Naive thymus-derived CD4-positive, alpha-beta T cell (primary cell): ENCODE measurements around the gene PTPRM. TPM values are rescaled to one million over a fixed set of nuclear protein-coding genes. Genes with fewer than 3 reads are reported as not detected.

Experiments used
- ATAC-seq: fragments of 150-1000 bp; cut with Tn5 transposase; 2 replicates; pipeline ENCODE4 v1.10.0; 2021; ENCODE audit warnings: mild to moderate bottlenecking, moderate library complexity
- CTCF ChIA-PET: fragments of 350-600 bp; sonication (Branson Sonifier 250); formaldehyde crosslinking; loops from one replicate; lab custom pipeline; 2021; ENCODE audit warnings: antibody characterized with exemption; lab: Charles Lee
- POLR2A ChIA-PET: fragments of 350-600 bp; sonication (Branson Sonifier 250); formaldehyde crosslinking; loops from one replicate; lab custom pipeline; 2021; ENCODE audit warnings: antibody characterized with exemption, inconsistent platforms; lab: Charles Lee
- DNase-seq, 9 donors: peaks; one replicate each; pipeline versions ENCODE4 v3.0.0 to v3.0.0-alpha.2; 2020 to 2022; ENCODE audit warnings: mixed read lengths in 1 of 9
- H3K27ac ChIP-seq: one replicate; pipeline ENCODE4 v1.7.0; 2013; ENCODE audit warnings: mild to moderate bottlenecking, low read depth, low read length, moderate library complexity
- H3K27me3 ChIP-seq, 2 donors: one replicate each; pipeline ENCODE4 v1.7.0; 2013; ENCODE audit warnings: low read length in 2 of 2, mild to moderate bottlenecking in 2 of 2, moderate library complexity in 2 of 2; ENCODE audit not compliant: control insufficient read depth in 2 of 2, insufficient read depth in 2 of 2
- H3K36me3 ChIP-seq, 3 experiments: 1 replicate in 2 of 3; 2 replicates in 1 of 3; pipeline ENCODE4 v1.7.0; 2013; ENCODE audit warnings: low read length in 3 of 3, mild to moderate bottlenecking in 3 of 3, moderate library complexity in 1 of 3; ENCODE audit not compliant: insufficient read depth in 3 of 3, control insufficient read depth in 2 of 3
- H3K4me1 ChIP-seq, 2 donors: one replicate each; pipeline ENCODE4 v1.7.0; 2013; ENCODE audit warnings: low read length in 2 of 2, mild to moderate bottlenecking in 2 of 2, moderate library complexity in 1 of 2; ENCODE audit not compliant: control insufficient read depth in 2 of 2, insufficient read depth in 2 of 2
- H3K4me3 ChIP-seq: 2 replicates; pipeline ENCODE4 v1.7.0; 2013; ENCODE audit warnings: mild to moderate bottlenecking, low read length
- H3K9me3 ChIP-seq, 3 experiments: 1 replicate in 2 of 3; 2 replicates in 1 of 3; pipeline ENCODE4 v1.7.0; 2013; ENCODE audit warnings: low read length in 3 of 3; ENCODE audit not compliant: control insufficient read depth in 2 of 3
- H3K27ac Mint-ChIP-seq, 9 donors: one replicate each; pipeline ENCODE4 v1.8.0; 2020 to 2022; ENCODE audit warnings: mixed read lengths in 9 of 9, mild to moderate bottlenecking in 8 of 9, moderate library complexity in 5 of 9, inconsistent platforms in 2 of 9
- H3K27me3 Mint-ChIP-seq, 5 donors: one replicate each; pipeline ENCODE4 v1.8.0; 2021 to 2022; ENCODE audit warnings: mixed read lengths in 5 of 5, mild to moderate bottlenecking in 1 of 5
- H3K36me3 Mint-ChIP-seq, 5 donors: one replicate each; pipeline ENCODE4 v1.8.0; 2020 to 2022; ENCODE audit warnings: mixed read lengths in 5 of 5, mild to moderate bottlenecking in 3 of 5, inconsistent platforms in 1 of 5
- H3K4me1 Mint-ChIP-seq, 7 donors: one replicate each; pipeline ENCODE4 v1.8.0; 2020 to 2022; ENCODE audit warnings: mixed read lengths in 7 of 7, mild to moderate bottlenecking in 3 of 7, inconsistent platforms in 1 of 7
- H3K4me3 Mint-ChIP-seq, 10 donors: one replicate each; pipeline ENCODE4 v1.8.0; 2020 to 2022; ENCODE audit warnings: mild to moderate bottlenecking in 10 of 10, mixed read lengths in 10 of 10, moderate library complexity in 6 of 10, inconsistent platforms in 2 of 10
- H3K9me3 Mint-ChIP-seq, 11 donors: one replicate each; pipeline ENCODE4 v1.8.0; 2020 to 2022; ENCODE audit warnings: mixed read lengths in 11 of 11, mild to moderate bottlenecking in 4 of 11, inconsistent platforms in 1 of 11, moderate library complexity in 1 of 11
- intact Hi-C, 2 donors: fragments of 100-400 bp; cut with micrococcal nuclease; formaldehyde crosslinking; loops; one replicate each; pipeline ENCODE4 v1.15.1; 2023
- polyA plus RNA-seq, 2 donors: library from polyadenylated mRNA; unstranded; fragments of 300-500 nt; fragmentation: Illumina TruSeq; gene quantifications; one replicate each; pipeline ENCODE4 v1.2.3, GENCODE V29; 2021
- total RNA-seq, 6 experiments: library from RNA in 5 of 6; stranded (reverse) in 5 of 6; gene quantifications; 1 replicate in 5 of 6; 2 replicates in 1 of 6; pipeline ENCODE4 v1.2.3 and lab custom pipeline; 2021 to 2026

Gene PTPRM
- total and polyA plus RNA-seq, 7 experiments from 2014 or later: 3.8 to 21.2 (median 8.4) TPM

GRCh38 chr18:7585276-7585670 lies 18.2 kb downstream of the PTPRM start:
- peaks cover 0 to 7% (median 0%) of the 10 kb centered on the region in 11 donors for H3K9me3 Mint-ChIP-seq
- peaks cover 0 to 14% (median 0%) of the 10 kb centered on the region in 5 donors for H3K27me3 Mint-ChIP-seq
- ATAC-seq: no peak
- no peak for DNase-seq
- POLR2A ChIA-PET: no interaction called here
- no peak overlapping the region for H3K4me3 Mint-ChIP-seq
- Histone ChIP-seq H3K36me3 (no peaks in the 10 kb centered on the region), H3K4me3 (no peak overlapping the region), H3K27me3 (no peaks in the 10 kb centered on the region), H3K9me3 (no peaks in the 10 kb centered on the region), H3K27ac (no peak overlapping the region), H3K4me1 (no peaks in the 10 kb centered on the region)
- CTCF ChIA-PET: no interaction called here
- intact Hi-C loops: no loop called here
- H3K36me3 Mint-ChIP-seq: no peaks in the 10 kb centered on the region
- H3K4me1 Mint-ChIP-seq: no peaks in the 10 kb centered on the region
- no peak overlapping the region for H3K27ac Mint-ChIP-seq

GRCh38 chr18:7586379-7586778 lies 19.3 kb downstream of the PTPRM start:
- H3K9me3 ChIP-seq: no peaks in the 10 kb centered on the region
- ChIA-PET CTCF (no interaction called here), POLR2A (no interaction called here)
- no peaks in the 10 kb centered on the region for H3K36me3 ChIP-seq
- H3K27me3 ChIP-seq: no peaks in the 10 kb centered on the region
- Mint-ChIP-seq H3K4me1 (no peaks in the 10 kb centered on the region), H3K4me3 (no peak overlapping the region), H3K9me3 (peaks cover 0 to 7% (median 0%) of the 10 kb centered on the region in 11 donors), H3K27me3 (peaks cover 0 to 14% (median 4%) of the 10 kb centered on the region in 5 donors), H3K36me3 (no peaks in the 10 kb centered on the region), H3K27ac (no peak overlapping the region)
- ATAC-seq (no peak), DNase-seq (no peak)
- no peaks in the 10 kb centered on the region for H3K4me1 ChIP-seq
- H3K27ac ChIP-seq: no peak overlapping the region
- H3K4me3 ChIP-seq: no peak overlapping the region
- intact Hi-C loops: no loop called here

GRCh38 chr18:7590826-7591560 lies 23.9 kb downstream of the PTPRM start:
- Mint-ChIP-seq H3K4me3 (no peak overlapping the region), H3K27ac (no peak overlapping the region), H3K9me3 (peaks cover 0 to 3% (median 0%) of the 10 kb centered on the region in 11 donors), H3K27me3 (peaks cover 3 to 13% (median 9%) of the 10 kb centered on the region in 5 donors), H3K4me1 (no peaks in the 10 kb centered on the region), H3K36me3 (no peaks in the 10 kb centered on the region)
- no peaks in the 10 kb centered on the region for H3K9me3 ChIP-seq
- no peaks in the 10 kb centered on the region for H3K27me3 ChIP-seq
- ChIA-PET CTCF (no interaction called here), POLR2A (no interaction called here)
- no peaks in the 10 kb centered on the region for H3K4me1 ChIP-seq
- no peak overlapping the region for H3K4me3 ChIP-seq
- DNase-seq (no peak), ATAC-seq (no peak)
- no peaks in the 10 kb centered on the region for H3K36me3 ChIP-seq
- H3K27ac ChIP-seq: no peak overlapping the region
- intact Hi-C loops: no loop called here

DNA sequence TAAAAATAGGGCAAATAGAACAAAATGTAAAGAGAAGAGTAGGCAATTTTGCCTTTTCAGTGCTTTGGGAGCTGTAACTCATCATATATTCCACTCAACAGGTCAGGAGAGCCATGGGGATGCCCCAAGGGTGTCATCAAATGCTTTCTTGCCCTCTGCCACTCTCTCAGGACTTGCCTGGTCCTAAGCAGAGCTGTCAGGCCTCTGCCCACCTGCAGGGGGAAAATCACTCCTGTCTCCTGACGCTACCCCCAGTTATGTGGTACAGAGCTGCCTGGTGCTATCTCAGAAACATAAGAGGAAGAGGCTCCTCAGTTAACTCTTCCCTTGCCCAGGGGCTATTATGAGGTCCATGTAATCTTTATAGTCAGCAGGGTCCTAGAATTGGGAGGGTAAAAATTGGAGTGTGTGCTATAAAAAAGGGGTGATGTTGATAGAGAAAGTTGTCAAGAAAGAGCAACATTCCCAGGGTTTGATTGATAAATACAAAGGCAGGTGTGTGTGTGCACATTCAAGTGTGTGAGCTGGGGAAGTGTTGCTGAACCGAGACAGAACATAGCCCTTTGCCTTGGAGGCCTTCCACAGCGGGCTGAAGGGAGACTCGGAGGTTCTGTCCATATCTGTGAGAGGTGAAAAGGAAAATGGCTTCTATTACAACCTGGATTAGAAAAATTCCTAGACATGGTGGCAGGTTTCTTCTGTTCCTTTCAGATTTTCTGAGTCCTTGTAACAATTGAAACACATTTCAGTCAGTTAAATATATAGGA lies 25.4 kb downstream of the PTPRM start:
- intact Hi-C loops: no loop called here
- CTCF ChIA-PET: interaction anchor here (0.8 kb wide), 1 partner anchor 706 kb away, joined by 3 read pairs; no protein-coding TSS in a partner anchor
- DNase-seq: no peak

DNA sequence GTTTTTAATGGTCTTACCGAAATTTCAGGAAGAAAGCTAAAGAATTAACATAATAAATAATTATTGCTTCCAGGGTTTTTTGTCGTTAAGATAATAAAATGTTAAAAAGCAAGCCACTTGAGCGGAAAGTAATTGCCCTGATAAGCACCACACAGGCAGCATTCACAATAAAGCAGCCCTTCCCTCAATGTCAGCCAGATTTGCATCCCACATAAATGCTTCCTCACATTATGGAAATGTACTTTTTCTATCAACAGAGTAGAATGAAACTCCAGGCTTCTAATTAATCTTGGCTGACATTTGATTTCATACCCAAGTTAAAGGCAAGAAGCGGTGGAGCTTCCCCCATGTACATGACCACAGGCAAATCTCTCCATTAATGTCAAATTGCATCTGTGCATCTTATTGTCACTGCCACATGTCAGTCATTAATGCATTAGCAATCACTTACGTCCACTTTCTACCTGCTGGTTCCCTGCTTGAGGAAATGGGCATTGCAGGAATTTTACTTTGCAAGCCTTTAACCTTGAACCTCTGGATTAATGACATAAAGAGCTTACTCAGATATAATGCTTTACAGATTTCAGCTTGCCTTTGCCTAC lies 26.2 kb downstream of the PTPRM start:
- Mint-ChIP-seq H3K36me3 (no peaks in the 10 kb centered on the region), H3K9me3 (peaks cover 0 to 7% (median 0%) of the 10 kb centered on the region in 11 donors), H3K27me3 (peaks cover 3 to 13% (median 9%) of the 10 kb centered on the region in 5 donors), H3K4me1 (no peaks in the 10 kb centered on the region), H3K4me3 (no peak overlapping the region), H3K27ac (no peak overlapping the region)
- intact Hi-C loops: no loop called here
- DNase-seq (no peak), ATAC-seq (no peak)
- H3K36me3 ChIP-seq: no peaks in the 10 kb centered on the region
- no peak overlapping the region for H3K27ac ChIP-seq
- no peaks in the 10 kb centered on the region for H3K4me1 ChIP-seq
- H3K4me3 ChIP-seq: no peak overlapping the region
- H3K9me3 ChIP-seq: no peaks in the 10 kb centered on the region
- ChIA-PET POLR2A (no interaction called here), CTCF (no interaction called here)
- H3K27me3 ChIP-seq: no peaks in the 10 kb centered on the region

More for the DNA sequence above, 25.4 kb downstream of the PTPRM start:
- no peak overlapping the region for H3K27ac ChIP-seq
- H3K9me3 ChIP-seq: no peaks in the 10 kb centered on the region
- H3K36me3 ChIP-seq: no peaks in the 10 kb centered on the region
- Mint-ChIP-seq H3K27me3 (peaks cover 3 to 13% (median 9%) of the 10 kb centered on the region in 5 donors), H3K36me3 (no peaks in the 10 kb centered on the region), H3K4me1 (no peaks in the 10 kb centered on the region), H3K9me3 (peaks cover 0 to 7% (median 0%) of the 10 kb centered on the region in 11 donors), H3K27ac (no peak overlapping the region), H3K4me3 (no peak overlapping the region)
- no peak overlapping the region for H3K4me3 ChIP-seq
- no peaks in the 10 kb centered on the region for H3K4me1 ChIP-seq
- ATAC-seq: no peak
- no peaks in the 10 kb centered on the region for H3K27me3 ChIP-seq
- POLR2A ChIA-PET: no interaction called here

DNA sequence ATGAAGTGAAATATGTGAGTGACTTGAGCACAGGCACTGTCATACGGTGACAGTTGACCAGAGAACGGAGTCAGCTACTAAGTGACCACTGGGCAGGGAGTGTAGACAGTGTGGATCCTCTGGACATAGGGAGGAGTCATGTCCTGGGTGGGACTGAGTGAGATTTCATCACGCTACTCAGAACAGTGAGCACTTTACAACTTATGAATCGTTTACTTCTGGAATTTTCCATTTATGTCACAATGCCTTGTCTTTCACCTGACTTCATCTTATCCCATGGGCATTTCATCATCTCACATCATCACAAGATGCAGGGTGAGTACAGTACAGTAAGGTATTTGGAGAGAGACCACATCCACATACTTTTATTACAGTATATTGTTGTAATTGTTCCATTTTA lies 29.0 kb downstream of the PTPRM start:
- Histone ChIP-seq H3K27me3 (no peaks in the 10 kb centered on the region), H3K4me3 (no peak overlapping the region), H3K9me3 (no peaks in the 10 kb centered on the region), H3K27ac (no peak overlapping the region), H3K36me3 (no peaks in the 10 kb centered on the region), H3K4me1 (no peaks in the 10 kb centered on the region)
- no peak overlapping the region for H3K4me3 Mint-ChIP-seq
- peaks cover 3 to 10% (median 9%) of the 10 kb centered on the region in 5 donors for H3K27me3 Mint-ChIP-seq
- no peak overlapping the region for H3K27ac Mint-ChIP-seq
- intact Hi-C loops: no loop called here
- H3K36me3 Mint-ChIP-seq: no peaks in the 10 kb centered on the region
- no peak for ATAC-seq
- CTCF ChIA-PET: no interaction called here
- DNase-seq: no peak
- H3K4me1 Mint-ChIP-seq: no peaks in the 10 kb centered on the region
- POLR2A ChIA-PET: no interaction called here
- H3K9me3 Mint-ChIP-seq: peaks cover 0 to 7% (median 0%) of the 10 kb centered on the region in 11 donors
